GM19372 (cell line): ENCODE data around the gene SLC43A2.
"Not testable (repeated sequence)": the region's sequence is repeated elsewhere in the genome, so short reads cannot be mapped to it uniquely, and the experiment has no call there.

Experiments
- ATAC-seq: cut with Tn5 transposase; IDR thresholded peaks from one replicate; pipeline ENCODE4 v1.9.1; 2021; ENCODE audit warnings: mild to moderate bottlenecking, low read depth, moderate library complexity; ENCODE audit not compliant: unreplicated experiment

SLC43A2 gene

DNA sequence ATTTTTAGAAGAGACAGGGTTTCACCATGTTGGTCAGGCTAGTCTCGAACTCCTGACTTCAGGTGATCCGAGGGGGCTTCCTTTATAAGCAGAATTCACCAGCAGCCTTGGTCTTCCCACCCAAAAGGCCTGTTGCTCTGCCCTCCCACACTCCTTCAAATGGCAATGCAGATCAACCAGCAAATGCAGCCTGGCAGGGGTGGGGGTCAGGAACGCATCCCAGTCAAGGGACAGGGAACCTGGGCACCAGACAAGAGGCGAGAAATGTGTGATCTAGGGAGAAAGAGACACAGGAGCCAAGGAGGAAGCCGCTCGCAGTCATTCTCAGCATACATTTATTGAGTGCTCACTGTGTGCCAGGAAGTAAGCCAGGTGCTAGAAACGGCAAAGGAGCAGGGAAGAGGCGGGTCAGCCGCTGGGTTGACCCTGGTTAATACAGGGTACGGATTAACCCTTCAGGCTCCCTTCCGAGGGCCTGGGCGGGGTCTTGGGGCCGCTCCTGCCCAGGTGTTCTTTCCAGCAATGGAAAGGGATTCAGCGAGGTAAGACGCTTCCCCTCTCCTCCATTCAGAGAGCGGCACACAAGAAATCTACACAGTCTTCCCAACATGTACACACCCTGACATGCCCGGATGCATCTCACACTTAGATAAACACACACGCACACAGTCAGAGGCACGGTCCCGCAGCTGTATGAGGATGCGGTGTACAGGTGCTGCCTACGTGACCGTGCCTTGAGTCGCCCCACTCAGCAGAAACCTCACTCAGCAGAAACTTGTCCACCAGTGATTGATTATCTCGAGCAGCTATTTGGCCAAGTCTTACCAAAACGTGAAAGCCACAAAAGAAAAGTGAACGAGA lies 59.5 kb downstream of the SLC43A2 start:
- ATAC-seq, result no peak

- no peak for ATAC-seq
These were observed 62.0 kb downstream of the SLC43A2 start for GRCh38 chr17:1566505-1567199.

DNA sequence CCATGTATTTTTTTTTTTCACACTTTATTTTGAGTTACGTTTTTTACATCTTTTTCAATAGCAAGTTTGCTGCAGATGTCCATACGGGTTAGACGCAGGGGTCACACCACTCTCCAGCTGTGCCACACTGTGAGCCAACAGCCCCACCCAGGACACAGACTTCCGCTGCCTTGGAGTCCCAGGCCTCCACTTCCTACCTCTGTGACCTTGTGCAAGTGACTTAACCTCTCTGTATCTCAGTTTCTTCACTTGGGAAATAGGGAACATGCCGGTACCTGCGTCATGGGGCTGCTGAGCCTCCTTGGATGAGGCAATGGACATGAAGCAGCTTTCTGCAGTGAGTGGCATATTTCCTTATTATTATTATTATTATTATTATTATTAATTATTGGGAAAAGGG lies 62.8 kb downstream of the SLC43A2 start:
- no peak for ATAC-seq

GRCh38 chr17:1563786-1564613 lies 64.6 kb downstream of the SLC43A2 start:
- ATAC-seq, result no peak

DNA sequence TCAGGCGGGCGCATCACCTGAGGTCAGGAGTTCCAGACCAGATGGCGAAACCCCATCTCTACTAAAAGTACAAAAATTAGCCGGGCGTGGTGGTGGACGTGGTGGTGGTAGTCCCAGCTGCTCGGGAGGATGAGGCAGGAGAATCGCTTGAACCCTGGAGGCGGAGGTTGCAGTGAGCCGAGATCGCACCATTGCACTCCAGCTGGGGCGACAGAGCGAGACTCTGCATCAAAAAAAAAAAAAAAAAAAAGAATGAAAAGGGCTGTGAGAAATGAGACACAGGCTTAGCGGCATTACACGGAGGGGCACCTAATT lies 65.2 kb downstream of the SLC43A2 start:
- not testable (repeated sequence) for ATAC-seq

DNA sequence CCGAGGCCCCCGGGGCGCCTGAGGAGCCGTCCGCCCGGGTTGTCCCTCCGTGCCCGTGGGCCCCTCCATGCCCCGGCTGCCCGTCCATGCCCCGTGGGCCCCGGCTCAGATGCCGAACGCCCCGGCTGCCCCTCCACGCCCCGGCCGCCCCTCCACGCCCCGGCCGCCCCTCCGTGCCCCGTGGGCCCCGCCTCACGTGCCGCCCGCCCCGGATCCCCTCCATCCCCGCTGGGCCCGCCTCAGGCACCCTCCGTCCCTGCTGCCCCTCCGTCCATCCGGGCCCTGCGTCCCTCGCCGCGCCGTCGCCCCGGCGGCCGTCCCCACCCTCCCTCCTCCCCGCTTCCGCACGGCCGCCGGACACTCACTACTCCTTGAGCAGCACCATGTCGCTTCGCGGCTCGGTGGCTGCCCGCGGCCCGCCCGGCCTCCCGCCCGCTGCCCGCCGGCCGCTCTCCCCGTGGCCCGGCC lies 66.4 kb downstream of the SLC43A2 start:
- ATAC-seq, result peak; percentile 41

- peak; percentile 16 for ATAC-seq
These were observed 67.0 kb downstream of the SLC43A2 start for GRCh38 chr17:1561420-1562175.

DNA sequence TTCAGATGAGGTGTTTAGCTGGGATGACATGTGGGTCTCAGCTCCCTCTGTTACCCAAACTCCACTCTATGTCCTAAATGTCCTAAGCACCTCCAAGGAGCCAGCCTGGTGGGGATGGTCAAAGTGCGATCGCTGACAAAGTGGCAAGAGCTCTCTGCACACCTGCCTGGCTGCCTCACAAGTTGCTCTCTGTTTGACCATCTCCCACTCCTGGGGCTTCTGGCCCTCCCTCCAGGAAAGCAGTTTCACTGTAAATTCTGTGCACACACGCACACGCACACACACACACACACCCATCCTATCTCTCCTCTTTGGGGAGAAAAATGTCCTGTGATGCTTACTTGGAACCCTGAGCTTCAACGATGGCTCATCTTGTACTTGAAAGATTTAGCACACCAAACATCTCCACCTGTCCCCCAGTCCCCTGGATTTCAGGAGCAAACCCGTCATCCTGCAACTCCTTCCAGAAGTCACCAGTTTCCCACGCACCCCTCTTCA lies 67.7 kb downstream of the SLC43A2 start:
- ATAC-seq, result no peak

DNA sequence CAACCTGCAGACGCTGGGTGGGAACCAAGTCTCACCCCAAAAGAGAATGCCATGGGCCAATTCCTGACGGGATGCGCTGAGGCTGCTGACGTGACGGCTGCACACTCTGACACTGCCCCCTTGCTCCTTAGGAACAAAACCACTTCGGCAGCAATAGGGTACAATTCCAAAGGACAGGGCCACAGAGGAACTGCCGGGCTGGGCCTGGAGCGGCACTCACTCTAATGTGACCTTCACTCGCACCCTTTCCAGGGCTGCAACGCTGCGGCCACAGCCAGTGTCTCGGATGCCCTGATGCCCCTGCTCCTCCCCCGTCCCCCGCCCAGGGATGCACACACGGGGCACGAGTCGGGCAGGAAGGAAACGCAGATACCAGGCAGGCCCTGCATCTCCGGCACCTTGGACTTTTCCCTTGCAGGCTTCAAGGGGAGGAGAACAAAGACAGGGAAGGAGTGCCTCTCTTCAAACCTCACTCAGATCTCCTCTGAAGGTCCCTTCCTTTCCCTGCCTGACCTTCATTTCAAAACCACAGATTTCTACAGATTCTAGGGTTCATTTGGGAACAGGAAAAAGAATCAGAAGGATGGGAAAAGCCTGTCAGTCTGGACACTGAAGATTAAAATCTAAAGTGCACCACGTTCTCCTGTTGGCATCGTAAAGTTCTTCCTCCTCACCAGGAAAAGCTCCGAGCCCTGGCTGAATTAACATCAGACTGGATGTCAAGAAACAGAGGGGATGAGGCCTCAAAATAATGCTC lies 68.4 kb downstream of the SLC43A2 start:
- no peak for ATAC-seq

DNA sequence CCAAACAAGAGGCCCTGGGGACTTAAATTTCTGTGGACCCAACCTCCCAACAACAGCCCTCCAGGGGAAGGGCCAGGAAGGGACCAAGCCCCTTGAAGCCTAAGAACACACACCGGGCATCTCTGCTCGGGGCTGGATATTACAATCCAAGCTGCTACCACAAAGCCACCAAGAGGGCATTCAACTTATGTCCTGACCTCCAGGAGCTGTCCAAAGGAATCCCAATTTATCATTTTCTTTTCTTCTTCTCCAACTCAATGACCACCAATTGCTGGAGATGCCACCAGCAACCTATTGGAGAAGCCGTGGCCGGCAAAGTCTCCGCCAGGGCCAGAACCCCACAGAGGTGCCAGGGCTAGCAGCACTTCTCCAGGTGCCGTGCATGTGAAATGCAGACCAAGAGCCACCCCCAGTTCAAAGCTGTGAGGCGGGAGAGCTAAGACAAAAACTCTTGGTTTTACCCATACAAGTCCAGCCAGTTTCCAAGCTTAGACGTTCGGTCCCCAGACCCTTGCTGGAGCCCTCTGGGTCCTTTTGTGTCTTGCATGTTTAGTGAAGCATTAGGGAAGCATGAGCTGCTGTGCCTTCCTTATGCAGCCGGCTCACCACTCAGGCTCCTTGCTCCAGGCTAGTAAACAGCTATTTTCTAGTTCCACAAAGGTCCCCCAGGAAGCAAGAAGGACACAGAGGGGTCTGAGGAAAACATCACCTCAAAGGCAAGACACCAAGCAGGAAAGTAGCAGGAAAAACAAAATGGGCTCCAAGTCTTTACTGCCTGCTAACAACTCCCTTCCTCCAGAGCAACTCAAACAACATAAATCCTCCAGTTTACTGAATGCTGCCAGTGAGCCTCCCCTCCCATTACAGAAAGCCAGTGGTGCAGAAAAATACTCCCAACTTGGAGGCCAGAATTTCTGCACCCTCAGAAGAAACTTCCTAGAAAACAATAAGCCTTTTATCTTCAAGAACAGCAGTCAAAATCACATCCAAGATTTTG lies 69.3 kb downstream of the SLC43A2 start:
- no peak for ATAC-seq

DNA sequence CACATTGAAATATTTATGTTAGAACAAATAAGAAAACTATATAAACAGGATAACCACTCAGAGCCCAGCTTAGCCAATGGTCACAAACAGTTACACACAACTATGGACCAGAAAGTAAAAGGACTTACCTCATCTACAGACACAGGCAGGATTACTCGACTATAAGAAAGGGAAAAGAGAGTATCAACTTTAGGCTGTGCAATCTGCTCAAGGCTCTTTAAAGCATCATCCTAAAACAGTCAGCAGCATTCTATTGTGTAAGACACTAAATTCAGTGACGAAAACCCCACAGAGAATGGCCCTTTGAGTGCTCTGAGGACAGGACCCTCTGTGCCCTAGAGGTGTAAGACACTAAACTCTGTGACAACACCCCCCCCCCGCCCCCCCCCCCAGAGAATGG lies 70.2 kb downstream of the SLC43A2 start:
- no peak for ATAC-seq

DNA sequence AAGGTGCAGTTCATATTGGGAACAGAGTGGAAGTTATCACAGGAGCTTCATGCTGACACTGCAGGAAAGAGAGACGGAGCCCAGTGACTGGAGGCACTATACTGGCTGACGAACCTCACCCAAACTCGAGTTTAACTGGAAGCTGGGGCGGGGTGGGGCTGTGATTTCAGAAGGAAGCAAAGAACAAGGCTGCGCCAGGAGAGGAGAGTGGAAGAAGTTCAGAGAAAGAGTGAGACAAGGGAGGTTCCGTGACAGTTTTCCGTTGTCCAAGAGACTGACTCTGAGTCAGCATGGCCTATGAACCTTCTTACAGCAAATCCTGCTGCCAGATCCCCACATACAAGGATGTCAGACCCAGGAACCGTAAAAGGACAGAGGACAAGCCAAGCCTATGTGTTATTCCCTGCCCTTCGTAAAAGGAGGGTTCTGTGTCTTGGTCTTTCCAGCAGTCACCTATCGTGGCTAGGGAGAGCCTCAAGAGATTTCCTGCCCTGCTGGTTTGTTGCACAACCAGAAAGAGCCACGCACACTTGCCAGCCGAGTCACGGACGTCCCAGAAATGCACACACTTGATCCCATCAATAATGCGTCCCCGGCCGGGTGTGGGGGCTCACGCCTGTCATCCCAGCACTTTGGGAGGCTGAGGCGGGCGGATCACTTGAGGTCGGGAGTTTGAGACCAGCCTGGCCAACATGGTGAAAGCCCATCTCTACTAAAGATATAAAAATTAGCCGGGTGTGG lies 71.1 kb downstream of the SLC43A2 start:
- no peak for ATAC-seq

- ATAC-seq, result no peak
These were observed 72.8 kb downstream of the SLC43A2 start for GRCh38 chr17:1555651-1556471.

DNA sequence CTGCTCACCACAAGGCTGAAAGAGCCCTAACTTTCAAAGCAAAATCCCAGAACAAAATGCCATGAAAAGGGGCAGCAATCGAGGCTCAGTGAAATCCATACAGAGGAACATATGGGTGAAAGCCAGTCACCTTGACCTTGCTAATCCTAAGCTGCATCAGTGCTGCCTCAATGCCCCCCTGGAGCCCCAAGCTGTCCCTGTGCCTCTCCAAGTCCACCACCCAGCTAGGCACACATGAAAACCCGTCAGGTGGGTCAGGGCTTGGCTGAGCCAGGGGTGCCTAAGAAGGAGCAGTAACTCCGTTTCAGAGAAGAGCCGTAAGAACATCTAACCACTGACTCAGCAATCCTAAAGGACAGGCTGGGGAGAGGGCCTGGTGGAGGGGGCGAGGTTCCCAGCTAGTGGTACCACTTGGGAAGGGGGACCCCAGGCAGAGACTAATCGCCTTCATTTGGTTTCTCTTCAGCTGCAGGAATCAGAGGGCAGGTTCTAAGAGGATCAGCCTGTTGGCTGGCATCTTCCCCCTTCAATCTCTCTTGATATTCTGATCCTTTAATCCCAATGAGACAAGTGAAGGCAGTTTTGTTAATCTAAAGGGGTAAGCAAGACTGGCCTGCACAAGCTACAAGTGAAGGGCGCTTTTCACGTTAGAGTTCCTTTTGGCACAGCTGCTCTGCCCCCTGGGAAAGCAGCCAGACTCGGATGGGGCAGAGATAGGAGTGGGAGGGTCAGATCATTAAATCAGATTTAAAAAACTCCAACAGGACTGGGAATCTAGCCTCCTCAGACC lies 73.7 kb downstream of the SLC43A2 start:
- no peak for ATAC-seq

GRCh38 chr17:1553354-1554266 lies 75.0 kb downstream of the SLC43A2 start:
- no peak for ATAC-seq
